HUES64 (cell line): Measurements from ENCODE around the gene KIF14. TPM values are rescaled to one million over a fixed set of nuclear protein-coding genes. Genes with fewer than 3 reads are reported as not detected.

Experiments
- H3K27ac ChIP-seq: 2 replicates; pipeline ENCODE4 v1.7.0; 2013; ENCODE audit warnings: low read depth, low read length, inconsistent platforms
- H3K27me3 ChIP-seq: 2 replicates; pipeline ENCODE4 v1.6.1; 2013; ENCODE audit warnings: mild to moderate bottlenecking, low read length; ENCODE audit not compliant: insufficient read depth
- H3K36me3 ChIP-seq: 2 replicates; pipeline ENCODE4 v1.6.1; 2013; ENCODE audit warnings: mild to moderate bottlenecking, low read length; ENCODE audit not compliant: insufficient read depth
- H3K4me1 ChIP-seq: 2 replicates; pipeline ENCODE4 v1.6.1; 2013; ENCODE audit warnings: mild to moderate bottlenecking, low read length, moderate library complexity; ENCODE audit not compliant: insufficient read depth
- H3K4me3 ChIP-seq: 2 replicates; pipeline ENCODE4 v1.5.1; 2013; ENCODE audit warnings: mild to moderate bottlenecking, low read length, moderate library complexity
- H3K9ac ChIP-seq: 2 replicates; pipeline ENCODE4 v1.6.1; 2013; ENCODE audit warnings: mild to moderate bottlenecking, low read depth, low read length
- H3K9me3 ChIP-seq: 2 replicates; pipeline ENCODE4 v1.6.1; 2013; ENCODE audit warnings: low read depth, low read length; ENCODE audit not compliant: insufficient read depth
- WGBS: fragments of 150-250, 120-280 bp; methylation state at CpG from one replicate; pipeline ENCODE4 v1.1.7; 2013; ENCODE audit warnings: missing lambda C conversion rate; 5-methylcytosine and 5-hydroxymethylcytosine counted together
- polyA plus RNA-seq, 2 experiments: library from polyadenylated mRNA; stranded (reverse); fragments of 50-300 nt; gene quantifications; one replicate each; pipeline ENCODE4 v1.2.3, GENCODE V29; 2013

The KIF14 gene
- 15.7 TPM for polyA plus RNA-seq (2013, experiment 1 of 2)
- 18.4 TPM for polyA plus RNA-seq (2013, experiment 2 of 2)

GRCh38 chr1:200620273-200621131, at the start of gene KIF14:
Gene KIF14, minus strand, starts transcription at chr1:200620751. Its CDS starts 2,028 bp downstream, at chr1:200618723.
- Histone ChIP-seq H3K27ac (peak within 1 kb of the TSS; percentile 66), H3K4me3 (peak within 1 kb of the TSS; percentile 93), H3K36me3 (peaks cover 36% of the 10 kb centered on the region), H3K27me3 (no peaks in the 10 kb centered on the region), H3K9ac (peak within 1 kb of the TSS; percentile 89), H3K9me3 (no peaks in the 10 kb centered on the region), H3K4me1 (peaks cover 12% of the 10 kb centered on the region)
- under 1% methylated on average over 59 of the region's 59 CpGs for WGBS

GRCh38 chr1:200669314-200670241, 49.0 kb upstream of the KIF14 start, which contains the start of gene DDX59:
Gene DDX59, minus strand, starts transcription at chr1:200669907. Its CDS starts 3,167 bp downstream, at chr1:200666740.
- H3K9ac ChIP-seq: peak within 1 kb of the TSS; percentile 97
- under 1% methylated on average over 91 of the region's 91 CpGs for WGBS
- H3K4me3 ChIP-seq: peak within 1 kb of the TSS; percentile 94
- H3K27ac ChIP-seq: peak within 1 kb of the TSS; percentile 100
- H3K4me1 ChIP-seq: peaks cover 27% of the 10 kb centered on the region
- H3K36me3 ChIP-seq: peaks cover 16% of the 10 kb centered on the region
- no peaks in the 10 kb centered on the region for H3K9me3 ChIP-seq
- no peaks in the 10 kb centered on the region for H3K27me3 ChIP-seq

DNA sequence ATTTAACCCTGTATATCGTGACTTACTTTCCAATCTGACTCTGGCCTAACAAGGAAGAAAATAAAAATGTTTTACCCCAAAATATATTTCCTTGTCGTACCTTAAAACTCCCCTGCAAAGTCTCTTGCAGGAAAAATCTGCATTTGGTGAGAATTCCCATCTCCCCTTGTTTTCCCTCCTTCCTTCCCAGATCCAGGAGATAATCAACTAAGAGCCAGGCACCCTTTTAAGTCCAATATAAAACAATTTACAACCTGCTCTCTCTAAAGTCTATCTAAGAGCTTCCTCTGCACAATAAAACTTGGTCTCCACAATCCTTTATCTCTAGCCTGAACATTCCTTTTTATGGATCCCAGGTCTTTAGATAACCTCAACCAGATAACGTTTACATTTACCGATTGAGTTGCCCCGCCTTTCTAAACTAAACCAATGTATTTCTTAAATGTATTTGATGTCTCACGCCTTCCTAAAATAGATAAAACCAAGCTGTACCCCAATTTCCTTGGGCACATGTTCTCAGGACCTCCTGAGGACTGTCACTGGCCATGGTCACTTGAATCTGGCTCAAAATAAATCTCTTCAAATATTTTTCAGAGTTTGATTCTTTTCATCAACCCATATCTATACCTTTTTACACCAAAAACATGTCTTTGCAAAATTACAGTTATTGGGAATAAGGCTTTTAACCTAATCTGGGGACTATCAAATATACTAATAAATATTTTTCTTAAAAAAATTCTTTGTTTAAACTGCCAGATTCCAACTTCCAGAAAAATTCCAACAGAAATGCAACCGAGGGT, 48.2 kb upstream of the KIF14 start:
- H3K9ac ChIP-seq: peak overlapping the region; percentile 97
- 36% methylated on average over 7 of the region's 7 CpGs for WGBS
- H3K27ac ChIP-seq: peak overlapping the region; percentile 100
- peaks cover 20% of the 10 kb centered on the region for H3K36me3 ChIP-seq
- peaks cover 27% of the 10 kb centered on the region for H3K4me1 ChIP-seq
- H3K4me3 ChIP-seq: peak overlapping the region; percentile 94
- H3K27me3 ChIP-seq: no peaks in the 10 kb centered on the region
- no peaks in the 10 kb centered on the region for H3K9me3 ChIP-seq

DNA sequence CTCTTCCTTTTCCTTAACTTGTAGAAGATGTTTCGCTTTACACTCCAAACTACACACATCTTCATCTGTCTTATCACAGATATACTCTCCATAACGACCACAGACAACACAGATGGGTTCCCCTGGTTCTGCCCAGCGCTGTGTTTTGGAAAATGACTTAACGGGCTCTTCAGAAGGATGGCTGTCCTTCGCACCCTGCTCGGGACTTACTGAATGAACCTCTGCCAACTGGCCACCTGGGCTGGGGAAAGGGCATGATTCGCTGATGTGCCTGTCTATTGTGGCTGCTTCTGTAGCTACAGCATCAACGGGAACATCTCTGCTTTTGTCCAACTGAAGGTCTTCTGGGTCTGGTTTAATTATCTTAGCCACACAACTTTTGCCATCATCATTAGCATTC, 45.8 kb upstream of the KIF14 start:
- peaks cover 44% of the 10 kb centered on the region for H3K36me3 ChIP-seq
- H3K4me1 ChIP-seq: peaks cover 27% of the 10 kb centered on the region
- no peaks in the 10 kb centered on the region for H3K27me3 ChIP-seq
- H3K27ac ChIP-seq: peak overlapping the region; percentile 63; the same call in 1 of the 2 replicates
- no peak overlapping the region for H3K4me3 ChIP-seq
- H3K9me3 ChIP-seq: no peaks in the 10 kb centered on the region
- 89% methylated on average over 8 of the region's 8 CpGs for WGBS
- H3K9ac ChIP-seq: no peak overlapping the region

DNA sequence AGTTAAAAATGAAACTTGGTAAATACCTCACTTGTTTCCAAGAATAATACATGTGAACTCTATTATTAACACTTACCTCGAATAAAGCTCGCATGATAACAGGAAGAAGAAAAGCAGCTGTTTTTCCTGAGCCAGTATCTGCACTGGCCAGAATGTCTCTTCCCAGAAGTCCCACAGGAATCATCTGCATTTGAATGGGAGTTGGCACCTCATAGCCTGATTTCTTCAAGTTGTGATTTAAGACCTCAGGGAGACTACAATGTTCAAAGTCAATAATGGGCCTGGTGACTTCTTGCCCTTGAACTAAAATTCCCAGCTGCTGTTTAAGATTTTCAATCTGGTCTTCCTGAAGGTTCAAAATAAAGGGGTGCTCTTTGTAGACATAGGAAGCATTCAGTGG, 45.3 kb upstream of the KIF14 start:
- Histone ChIP-seq H3K36me3 (peaks cover 48% of the 10 kb centered on the region), H3K4me1 (peaks cover 25% of the 10 kb centered on the region), H3K9ac (no peak overlapping the region), H3K9me3 (no peaks in the 10 kb centered on the region), H3K4me3 (no peak overlapping the region), H3K27me3 (no peaks in the 10 kb centered on the region), H3K27ac (peak overlapping the region; percentile 63; the same call in 1 of the 2 replicates)
- WGBS: 78% methylated on average over 2 of the region's 2 CpGs

DNA sequence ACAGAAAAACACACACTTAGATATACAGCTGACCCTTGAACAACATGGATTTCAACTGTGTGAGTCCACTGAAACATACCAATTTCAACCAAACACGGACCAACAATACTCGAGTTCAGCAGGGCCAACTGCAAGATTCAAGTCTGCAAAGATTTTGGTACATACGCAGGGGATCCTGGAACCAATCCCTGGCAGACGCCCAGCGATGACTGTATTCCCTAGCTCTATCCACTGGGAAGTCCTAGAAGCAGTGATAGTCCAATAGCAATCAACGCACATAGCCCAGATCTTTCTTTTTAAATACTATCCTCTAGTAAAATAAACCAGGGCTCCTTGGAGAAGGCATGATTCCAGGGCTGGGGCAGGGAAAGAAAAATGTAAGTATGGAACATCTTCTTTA, 40.2 kb upstream of the KIF14 start:
- no peak overlapping the region for H3K9ac ChIP-seq
- no peak overlapping the region for H3K27ac ChIP-seq
- no peak overlapping the region for H3K4me3 ChIP-seq
- 95% methylated on average over 6 of the region's 6 CpGs for WGBS
- H3K27me3 ChIP-seq: no peaks in the 10 kb centered on the region
- H3K9me3 ChIP-seq: no peaks in the 10 kb centered on the region
- peaks cover 4% of the 10 kb centered on the region for H3K4me1 ChIP-seq
- peaks cover 78% of the 10 kb centered on the region for H3K36me3 ChIP-seq

GRCh38 chr1:200659269-200659668, 38.7 kb upstream of the KIF14 start:
- Histone ChIP-seq H3K27ac (no peak overlapping the region; the same call in 1 of the 2 replicates), H3K27me3 (no peaks in the 10 kb centered on the region), H3K9ac (no peak overlapping the region), H3K4me1 (0 out of 2 replicates have a peak, but pooled peaks cover 7% of the 10 kb centered on the region), H3K36me3 (peaks cover 73% of the 10 kb centered on the region), H3K4me3 (no peak overlapping the region), H3K9me3 (no peaks in the 10 kb centered on the region)
- 89% methylated on average over 1 of the region's 1 CpG for WGBS

DNA sequence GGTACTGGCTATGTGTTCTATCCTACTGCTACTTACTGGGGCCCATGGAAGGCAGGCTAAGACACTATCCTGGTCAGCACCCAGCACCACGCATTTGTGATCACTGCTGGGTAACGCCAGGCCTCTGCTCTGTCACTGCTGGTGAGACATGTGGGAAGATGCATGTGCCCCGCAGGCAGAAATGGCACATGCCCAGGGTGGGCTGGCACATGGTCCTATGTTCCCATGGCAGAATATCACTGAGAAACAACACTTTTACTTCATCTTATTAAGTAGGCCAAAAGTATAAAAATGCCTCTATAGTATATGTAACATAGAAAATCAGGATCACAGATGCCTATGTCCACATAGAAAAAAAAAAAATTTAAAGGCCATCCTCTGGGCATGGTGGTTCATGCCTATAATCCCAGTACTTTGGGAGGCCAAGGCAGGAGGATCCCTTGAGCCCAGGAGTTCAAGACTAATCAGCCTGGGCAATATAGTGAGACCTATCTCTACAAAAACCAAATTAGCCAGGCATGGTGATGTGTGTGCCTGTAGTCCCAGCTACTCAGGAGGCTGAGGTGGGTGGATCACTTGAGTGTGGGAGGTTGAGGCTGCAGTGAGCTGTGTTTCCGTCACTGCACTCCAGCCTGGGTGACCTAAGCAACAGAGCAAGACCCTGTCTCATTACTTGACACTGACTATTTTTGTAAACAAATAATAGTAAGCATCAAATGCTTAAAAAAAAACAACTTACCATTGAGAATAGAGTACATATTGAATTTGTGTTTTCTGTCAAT, 37.7 kb upstream of the KIF14 start:
- H3K4me3 ChIP-seq: no peak overlapping the region
- H3K9me3 ChIP-seq: no peaks in the 10 kb centered on the region
- peaks cover 69% of the 10 kb centered on the region for H3K36me3 ChIP-seq
- 0 out of 2 replicates have a peak, but pooled peaks cover 7% of the 10 kb centered on the region for H3K4me1 ChIP-seq
- no peak overlapping the region for H3K9ac ChIP-seq
- H3K27me3 ChIP-seq: no peaks in the 10 kb centered on the region
- WGBS: 99% methylated on average over 4 of the region's 4 CpGs
- H3K27ac ChIP-seq: no peak overlapping the region

GRCh38 chr1:200654660-200655059, 34.1 kb upstream of the KIF14 start:
- 0 out of 2 replicates have a peak, but pooled peaks cover 7% of the 10 kb centered on the region for H3K4me1 ChIP-seq
- no peaks in the 10 kb centered on the region for H3K27me3 ChIP-seq
- H3K27ac ChIP-seq: peak overlapping the region; percentile 24; the same call in 1 of the 2 replicates
- H3K36me3 ChIP-seq: peaks cover 46% of the 10 kb centered on the region
- WGBS: 96% methylated on average over 5 of the region's 5 CpGs
- no peak overlapping the region for H3K9ac ChIP-seq
- no peaks in the 10 kb centered on the region for H3K9me3 ChIP-seq
- H3K4me3 ChIP-seq: no peak overlapping the region

DNA sequence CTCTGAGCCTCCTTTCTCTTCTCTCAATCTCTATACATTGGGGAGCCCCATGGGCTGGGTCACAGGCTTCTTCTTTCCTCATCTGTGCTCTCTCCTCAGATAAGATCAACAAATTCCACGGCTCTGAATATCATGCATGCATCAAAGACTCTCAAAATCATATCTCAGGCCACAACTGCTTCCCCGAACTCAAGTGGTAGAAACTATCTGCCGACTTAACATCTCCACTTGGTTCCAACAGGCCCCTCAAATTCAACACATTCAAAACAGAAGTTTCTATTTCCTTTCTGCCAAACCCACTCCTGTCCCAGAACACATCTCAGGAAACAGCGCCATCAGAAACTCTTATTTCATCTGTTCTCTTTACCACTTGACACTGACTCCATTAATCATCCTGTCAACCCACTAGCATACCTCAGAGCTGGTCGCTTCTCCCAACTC, 32.5 kb upstream of the KIF14 start:
- Histone ChIP-seq H3K27ac (no peak overlapping the region), H3K27me3 (no peaks in the 10 kb centered on the region), H3K36me3 (peaks cover 45% of the 10 kb centered on the region), H3K9me3 (no peaks in the 10 kb centered on the region), H3K4me3 (no peak overlapping the region), H3K9ac (no peak overlapping the region), H3K4me1 (0 out of 2 replicates have a peak, but pooled peaks cover 7% of the 10 kb centered on the region)
- 94% methylated on average over 5 of the region's 5 CpGs for WGBS
